ENCODE results near the gene SPATA20. TPM values are rescaled to one million over a fixed set of nuclear protein-coding genes. Genes with fewer than 3 reads are reported as not detected.

The SPATA20 gene
- total and polyA plus RNA-seq, 2 of the 13 experiments (the other 11 are each of a cell fraction or from before 2014, with no cell fraction given) = 36.1 to 64.8 TPM

DNA sequence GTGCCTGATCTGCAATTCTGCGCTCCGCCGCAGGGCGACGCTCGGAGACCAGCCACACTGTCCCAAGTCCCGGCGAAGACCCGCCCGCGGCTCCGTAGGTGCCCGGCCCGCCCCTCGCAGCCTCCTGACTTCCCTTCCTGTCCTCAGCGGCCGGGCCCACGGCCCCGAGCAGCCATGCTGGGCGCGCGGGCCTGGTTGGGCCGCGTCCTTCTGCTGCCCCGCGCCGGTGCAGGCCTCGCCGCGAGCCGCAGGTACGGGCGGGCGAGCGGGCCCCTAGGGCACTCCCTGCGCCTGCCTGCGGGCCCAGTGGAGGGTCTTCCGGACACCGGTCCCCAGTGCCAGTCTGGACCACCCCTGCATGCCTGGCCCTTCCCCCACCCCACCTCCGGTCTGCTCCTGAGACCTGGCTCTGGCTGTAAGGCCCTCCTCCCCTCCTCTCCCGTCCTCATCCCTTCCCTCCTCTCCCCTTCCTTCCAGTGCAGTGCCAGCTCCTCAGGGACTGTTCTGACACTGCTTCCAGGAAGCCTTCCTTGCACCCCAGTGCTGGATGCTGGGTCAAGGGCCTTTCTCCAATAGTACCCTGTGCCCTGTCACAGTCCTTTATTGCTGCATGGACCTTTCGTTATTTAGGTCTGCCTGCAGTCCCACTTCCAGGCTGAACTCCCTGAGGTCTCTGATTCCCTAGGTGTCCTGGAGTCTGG, at the start of gene SPATA20 (continued):
- TF ChIP-seq SNAPC2 (CRISPR knock-in tag; IDR thresholded peaks at IDR 0.05) = 0 out of 2 replicates have a peak, but pooled peaks have one; percentile 1
- no peak for TF ChIP-seq ZNF75D (CRISPR knock-in tag; IDR thresholded peaks at IDR 0.05; ENCODE audit: borderline replicate concordance)
- TF ChIP-seq ZNF501 (CRISPR knock-in tag; IDR thresholded peaks at IDR 0.05) = peak; percentile 80
- 0 out of 2 replicates have a peak, but pooled peaks have one; percentile 15 for TF ChIP-seq HMG20A (CRISPR knock-in tag; IDR thresholded peaks at IDR 0.05; ENCODE audit: borderline replicate concordance)
- TF ChIP-seq ZNF510 (CRISPR knock-in tag; IDR thresholded peaks at IDR 0.05; ENCODE audit: low read depth) = peak; percentile 20; the same call in 1 of the 2 replicates
- peak; percentile 78 for TF ChIP-seq ZMYM4 (CRISPR knock-in tag; IDR thresholded peaks at IDR 0.05)
- peak; percentile 68 for TF ChIP-seq ZIK1 (CRISPR knock-in tag; IDR thresholded peaks at IDR 0.05; ENCODE audit: borderline replicate concordance, low read depth)
- TF ChIP-seq, protein P1, sequence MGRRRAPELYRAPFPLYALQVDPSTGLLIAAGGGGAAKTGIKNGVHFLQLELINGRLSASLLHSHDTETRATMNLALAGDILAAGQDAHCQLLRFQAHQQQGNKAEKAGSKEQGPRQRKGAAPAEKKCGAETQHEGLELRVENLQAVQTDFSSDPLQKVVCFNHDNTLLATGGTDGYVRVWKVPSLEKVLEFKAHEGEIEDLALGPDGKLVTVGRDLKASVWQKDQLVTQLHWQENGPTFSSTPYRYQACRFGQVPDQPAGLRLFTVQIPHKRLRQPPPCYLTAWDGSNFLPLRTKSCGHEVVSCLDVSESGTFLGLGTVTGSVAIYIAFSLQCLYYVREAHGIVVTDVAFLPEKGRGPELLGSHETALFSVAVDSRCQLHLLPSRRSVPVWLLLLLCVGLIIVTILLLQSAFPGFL (CRISPR knock-in tag; IDR thresholded peaks at IDR 0.05) = 0 out of 2 replicates have a peak, but pooled peaks have one; percentile 69
- TF ChIP-seq, protein P2, sequence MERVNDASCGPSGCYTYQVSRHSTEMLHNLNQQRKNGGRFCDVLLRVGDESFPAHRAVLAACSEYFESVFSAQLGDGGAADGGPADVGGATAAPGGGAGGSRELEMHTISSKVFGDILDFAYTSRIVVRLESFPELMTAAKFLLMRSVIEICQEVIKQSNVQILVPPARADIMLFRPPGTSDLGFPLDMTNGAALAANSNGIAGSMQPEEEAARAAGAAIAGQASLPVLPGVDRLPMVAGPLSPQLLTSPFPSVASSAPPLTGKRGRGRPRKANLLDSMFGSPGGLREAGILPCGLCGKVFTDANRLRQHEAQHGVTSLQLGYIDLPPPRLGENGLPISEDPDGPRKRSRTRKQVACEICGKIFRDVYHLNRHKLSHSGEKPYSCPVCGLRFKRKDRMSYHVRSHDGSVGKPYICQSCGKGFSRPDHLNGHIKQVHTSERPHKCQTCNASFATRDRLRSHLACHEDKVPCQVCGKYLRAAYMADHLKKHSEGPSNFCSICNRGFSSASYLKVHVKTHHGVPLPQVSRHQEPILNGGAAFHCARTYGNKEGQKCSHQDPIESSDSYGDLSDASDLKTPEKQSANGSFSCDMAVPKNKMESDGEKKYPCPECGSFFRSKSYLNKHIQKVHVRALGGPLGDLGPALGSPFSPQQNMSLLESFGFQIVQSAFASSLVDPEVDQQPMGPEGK (CRISPR knock-in tag; IDR thresholded peaks at IDR 0.05) = peak; percentile 72
- no peak for TF ChIP-seq NAIF1 (CRISPR knock-in tag; IDR thresholded peaks at IDR 0.05; ENCODE audit: borderline replicate concordance)
- peak; percentile 56 for TF ChIP-seq HNF4A (CRISPR knock-in tag; IDR thresholded peaks at IDR 0.05)
- TF ChIP-seq, protein P3, sequence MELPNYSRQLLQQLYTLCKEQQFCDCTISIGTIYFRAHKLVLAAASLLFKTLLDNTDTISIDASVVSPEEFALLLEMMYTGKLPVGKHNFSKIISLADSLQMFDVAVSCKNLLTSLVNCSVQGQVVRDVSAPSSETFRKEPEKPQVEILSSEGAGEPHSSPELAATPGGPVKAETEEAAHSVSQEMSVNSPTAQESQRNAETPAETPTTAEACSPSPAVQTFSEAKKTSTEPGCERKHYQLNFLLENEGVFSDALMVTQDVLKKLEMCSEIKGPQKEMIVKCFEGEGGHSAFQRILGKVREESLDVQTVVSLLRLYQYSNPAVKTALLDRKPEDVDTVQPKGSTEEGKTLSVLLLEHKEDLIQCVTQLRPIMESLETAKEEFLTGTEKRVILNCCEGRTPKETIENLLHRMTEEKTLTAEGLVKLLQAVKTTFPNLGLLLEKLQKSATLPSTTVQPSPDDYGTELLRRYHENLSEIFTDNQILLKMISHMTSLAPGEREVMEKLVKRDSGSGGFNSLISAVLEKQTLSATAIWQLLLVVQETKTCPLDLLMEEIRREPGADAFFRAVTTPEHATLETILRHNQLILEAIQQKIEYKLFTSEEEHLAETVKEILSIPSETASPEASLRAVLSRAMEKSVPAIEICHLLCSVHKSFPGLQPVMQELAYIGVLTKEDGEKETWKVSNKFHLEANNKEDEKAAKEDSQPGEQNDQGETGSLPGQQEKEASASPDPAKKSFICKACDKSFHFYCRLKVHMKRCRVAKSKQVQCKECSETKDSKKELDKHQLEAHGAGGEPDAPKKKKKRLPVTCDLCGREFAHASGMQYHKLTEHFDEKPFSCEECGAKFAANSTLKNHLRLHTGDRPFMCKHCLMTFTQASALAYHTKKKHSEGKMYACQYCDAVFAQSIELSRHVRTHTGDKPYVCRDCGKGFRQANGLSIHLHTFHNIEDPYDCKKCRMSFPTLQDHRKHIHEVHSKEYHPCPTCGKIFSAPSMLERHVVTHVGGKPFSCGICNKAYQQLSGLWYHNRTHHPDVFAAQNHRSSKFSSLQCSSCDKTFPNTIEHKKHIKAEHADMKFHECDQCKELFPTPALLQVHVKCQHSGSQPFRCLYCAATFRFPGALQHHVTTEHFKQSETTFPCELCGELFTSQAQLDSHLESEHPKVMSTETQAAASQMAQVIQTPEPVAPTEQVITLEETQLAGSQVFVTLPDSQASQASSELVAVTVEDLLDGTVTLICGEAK (IDR thresholded peaks at IDR 0.05) = no peak
- TF ChIP-seq, protein P3 (CRISPR knock-in tag; IDR thresholded peaks at IDR 0.05) = peak; percentile 33; the same call in 1 of the 2 replicates
- TF ChIP-seq NR2F6 (IDR thresholded peaks at IDR 0.05) = no peak
- peak; percentile 51; the same call in 1 of the 2 replicates for TF ChIP-seq NR2F6 (CRISPR knock-in tag; IDR thresholded peaks at IDR 0.05)
- TF ChIP-seq KDM2A (CRISPR knock-in tag; IDR thresholded peaks at IDR 0.05; ENCODE audit: borderline replicate concordance, low read depth) = peak; percentile 95
- peak; percentile 37; the same call in 1 of the 2 replicates for TF ChIP-seq PITX1 (CRISPR knock-in tag; IDR thresholded peaks at IDR 0.05)
- TF ChIP-seq SP5 (CRISPR knock-in tag; IDR thresholded peaks at IDR 0.05; ENCODE audit: borderline replicate concordance, low read depth) = peak; percentile 71; the same call in 1 of the 2 replicates
- TF ChIP-seq HOXA5 (CRISPR knock-in tag; IDR thresholded peaks at IDR 0.05) = peak; percentile 89

Measured in HepG2 (cell line).